Measurements from ENCODE around the gene HNRNPL. TPM values are rescaled to one million over a fixed set of nuclear protein-coding genes. Genes with fewer than 3 reads are reported as not detected.

HNRNPL gene
- polyA plus RNA-seq, 1 donor from 2014 or later = 315 TPM

DNA sequence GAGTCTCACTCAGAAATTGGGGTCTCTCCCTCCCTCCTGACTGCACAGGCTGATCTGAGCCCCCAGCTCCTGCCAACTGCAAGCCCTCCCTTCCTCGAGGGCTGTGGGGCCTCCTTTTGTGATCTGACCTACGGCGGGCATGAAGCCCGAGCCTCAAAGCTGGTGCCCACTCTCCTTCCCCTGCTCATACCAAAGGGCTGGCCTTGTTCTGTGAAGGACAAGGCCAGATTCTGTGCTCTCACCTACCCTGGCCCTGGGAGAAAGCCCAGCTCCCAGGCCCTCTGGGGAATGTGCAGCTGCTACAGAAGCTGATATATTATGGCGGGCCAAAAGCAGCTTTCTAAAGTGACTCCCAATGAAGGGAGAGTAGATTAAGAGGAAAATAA lies 9.2 kb downstream of the HNRNPL start:
- H3K27ac ChIP-seq (ENCODE audit: low read length) = no peak overlapping the region
- H3K4me3 ChIP-seq (ENCODE audit: low read length) = no peak overlapping the region
- no peaks in the 10 kb centered on the region for H3K27me3 ChIP-seq (ENCODE audit: insufficient read depth, low read depth, low read length)
- H3F3A ChIP-seq (ENCODE audit: insufficient read depth, low read length, poor library complexity, severe bottlenecking) = no peaks in the 10 kb centered on the region
- no peak for TF ChIP-seq SMC3 (conservative IDR thresholded peaks at IDR 0.05; ENCODE audit: poor library complexity)
- TF ChIP-seq, protein P1, sequence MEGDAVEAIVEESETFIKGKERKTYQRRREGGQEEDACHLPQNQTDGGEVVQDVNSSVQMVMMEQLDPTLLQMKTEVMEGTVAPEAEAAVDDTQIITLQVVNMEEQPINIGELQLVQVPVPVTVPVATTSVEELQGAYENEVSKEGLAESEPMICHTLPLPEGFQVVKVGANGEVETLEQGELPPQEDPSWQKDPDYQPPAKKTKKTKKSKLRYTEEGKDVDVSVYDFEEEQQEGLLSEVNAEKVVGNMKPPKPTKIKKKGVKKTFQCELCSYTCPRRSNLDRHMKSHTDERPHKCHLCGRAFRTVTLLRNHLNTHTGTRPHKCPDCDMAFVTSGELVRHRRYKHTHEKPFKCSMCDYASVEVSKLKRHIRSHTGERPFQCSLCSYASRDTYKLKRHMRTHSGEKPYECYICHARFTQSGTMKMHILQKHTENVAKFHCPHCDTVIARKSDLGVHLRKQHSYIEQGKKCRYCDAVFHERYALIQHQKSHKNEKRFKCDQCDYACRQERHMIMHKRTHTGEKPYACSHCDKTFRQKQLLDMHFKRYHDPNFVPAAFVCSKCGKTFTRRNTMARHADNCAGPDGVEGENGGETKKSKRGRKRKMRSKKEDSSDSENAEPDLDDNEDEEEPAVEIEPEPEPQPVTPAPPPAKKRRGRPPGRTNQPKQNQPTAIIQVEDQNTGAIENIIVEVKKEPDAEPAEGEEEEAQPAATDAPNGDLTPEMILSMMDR (IDR thresholded peaks at IDR 0.05; ENCODE audit: poor library complexity, severe bottlenecking) = no peak
- TF ChIP-seq, protein P2, sequence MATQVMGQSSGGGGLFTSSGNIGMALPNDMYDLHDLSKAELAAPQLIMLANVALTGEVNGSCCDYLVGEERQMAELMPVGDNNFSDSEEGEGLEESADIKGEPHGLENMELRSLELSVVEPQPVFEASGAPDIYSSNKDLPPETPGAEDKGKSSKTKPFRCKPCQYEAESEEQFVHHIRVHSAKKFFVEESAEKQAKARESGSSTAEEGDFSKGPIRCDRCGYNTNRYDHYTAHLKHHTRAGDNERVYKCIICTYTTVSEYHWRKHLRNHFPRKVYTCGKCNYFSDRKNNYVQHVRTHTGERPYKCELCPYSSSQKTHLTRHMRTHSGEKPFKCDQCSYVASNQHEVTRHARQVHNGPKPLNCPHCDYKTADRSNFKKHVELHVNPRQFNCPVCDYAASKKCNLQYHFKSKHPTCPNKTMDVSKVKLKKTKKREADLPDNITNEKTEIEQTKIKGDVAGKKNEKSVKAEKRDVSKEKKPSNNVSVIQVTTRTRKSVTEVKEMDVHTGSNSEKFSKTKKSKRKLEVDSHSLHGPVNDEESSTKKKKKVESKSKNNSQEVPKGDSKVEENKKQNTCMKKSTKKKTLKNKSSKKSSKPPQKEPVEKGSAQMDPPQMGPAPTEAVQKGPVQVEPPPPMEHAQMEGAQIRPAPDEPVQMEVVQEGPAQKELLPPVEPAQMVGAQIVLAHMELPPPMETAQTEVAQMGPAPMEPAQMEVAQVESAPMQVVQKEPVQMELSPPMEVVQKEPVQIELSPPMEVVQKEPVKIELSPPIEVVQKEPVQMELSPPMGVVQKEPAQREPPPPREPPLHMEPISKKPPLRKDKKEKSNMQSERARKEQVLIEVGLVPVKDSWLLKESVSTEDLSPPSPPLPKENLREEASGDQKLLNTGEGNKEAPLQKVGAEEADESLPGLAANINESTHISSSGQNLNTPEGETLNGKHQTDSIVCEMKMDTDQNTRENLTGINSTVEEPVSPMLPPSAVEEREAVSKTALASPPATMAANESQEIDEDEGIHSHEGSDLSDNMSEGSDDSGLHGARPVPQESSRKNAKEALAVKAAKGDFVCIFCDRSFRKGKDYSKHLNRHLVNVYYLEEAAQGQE (IDR thresholded peaks at IDR 0.05; ENCODE audit: borderline replicate concordance) = no peak
- TF ChIP-seq RAD21 (conservative IDR thresholded peaks at IDR 0.05) = no peak
- no peak for TF ChIP-seq EP300 (conservative IDR thresholded peaks at IDR 0.05; ENCODE audit: poor library complexity, severe bottlenecking)
- no peak for TF ChIP-seq TAF1 (IDR thresholded peaks at IDR 0.05; ENCODE audit: low read depth)
- no peak for TF ChIP-seq EZH2 (IDR thresholded peaks at IDR 0.05; ENCODE audit: borderline replicate concordance, insufficient read depth, low read length, poor library complexity, severe bottlenecking)
- no peak for TF ChIP-seq MXI1 (conservative IDR thresholded peaks at IDR 0.05; ENCODE audit: poor library complexity, severe bottlenecking)
- no peak for TF ChIP-seq POLR2AphosphoS5 (IDR thresholded peaks at IDR 0.05)
- no peak overlapping the region for H3K9ac ChIP-seq (ENCODE audit: low read length)
- H4K20me1 ChIP-seq (ENCODE audit: insufficient read depth) = peaks cover 3% of the 10 kb centered on the region
- H3K9me3 ChIP-seq (ENCODE audit: low read length) = no peaks in the 10 kb centered on the region
- no peak overlapping the region for H2AFZ ChIP-seq (ENCODE audit: low read depth, low read length)
- H3K4me2 ChIP-seq (ENCODE audit: low read length) = no peak overlapping the region
- H3K79me2 ChIP-seq (replicated peaks; ENCODE audit: insufficient read depth, low read length) = peaks cover 6% of the 10 kb centered on the region
- H3K36me3 ChIP-seq (ENCODE audit: insufficient read depth, low read length) = peaks cover 3% of the 10 kb centered on the region
- no peaks in the 10 kb centered on the region for H3K9me2 ChIP-seq (ENCODE audit: insufficient read depth, low read length)

DNA sequence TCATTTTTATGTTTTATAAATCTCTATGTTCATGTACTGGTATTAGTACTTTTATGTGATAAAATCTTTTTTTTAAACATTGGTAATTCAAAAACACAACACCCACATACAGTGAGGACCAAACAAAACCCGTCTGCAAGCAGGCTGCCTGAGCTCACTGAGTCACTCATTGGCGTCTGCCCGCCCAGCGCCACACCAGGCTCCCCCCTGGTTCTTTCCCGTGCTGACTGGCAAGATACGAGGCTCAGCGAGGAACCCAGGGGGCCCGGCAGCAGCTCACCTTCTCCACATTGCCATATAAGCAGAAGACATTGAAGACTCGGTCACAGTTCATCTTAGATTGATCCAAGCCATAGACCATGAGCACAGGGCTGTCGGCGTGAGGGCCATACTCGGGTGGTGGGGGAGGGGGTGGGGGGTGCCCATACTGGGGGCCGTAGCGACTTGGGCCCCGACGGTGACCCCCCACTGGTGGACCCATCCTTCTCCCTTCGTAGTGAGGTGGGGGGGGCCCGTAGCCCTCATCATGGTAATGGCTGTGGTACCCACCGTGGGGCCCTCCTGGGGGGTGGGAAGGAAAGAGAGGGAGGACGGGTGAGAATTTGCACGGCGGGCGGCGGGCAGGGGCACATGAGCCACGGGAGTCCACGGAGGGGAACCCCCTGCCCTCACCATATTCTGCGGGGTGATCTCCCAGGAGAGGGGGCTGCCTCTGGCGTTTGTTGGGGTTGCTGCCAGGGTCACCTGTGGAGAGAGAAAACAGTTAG lies 9.8 kb downstream of the HNRNPL start:
- peaks cover 3% of the 10 kb centered on the region for H3K36me3 ChIP-seq (ENCODE audit: insufficient read depth, low read length)
- no peaks in the 10 kb centered on the region for H3K79me2 ChIP-seq (replicated peaks; ENCODE audit: insufficient read depth, low read length)
- H3K4me3 ChIP-seq (ENCODE audit: low read length) = no peak overlapping the region
- H3F3A ChIP-seq (ENCODE audit: insufficient read depth, low read length, poor library complexity, severe bottlenecking) = no peaks in the 10 kb centered on the region
- H3K27ac ChIP-seq (ENCODE audit: low read length) = no peak overlapping the region
- no peak overlapping the region for H3K4me2 ChIP-seq (ENCODE audit: low read length)
- H3K9me2 ChIP-seq (ENCODE audit: insufficient read depth, low read length) = no peaks in the 10 kb centered on the region
- TF ChIP-seq EZH2 (IDR thresholded peaks at IDR 0.05; ENCODE audit: borderline replicate concordance, insufficient read depth, low read length, poor library complexity, severe bottlenecking) (no peak), SMC3 (conservative IDR thresholded peaks at IDR 0.05; ENCODE audit: poor library complexity) (no peak)
- TF ChIP-seq, protein P1 (IDR thresholded peaks at IDR 0.05; ENCODE audit: poor library complexity, severe bottlenecking) = no peak
- TF ChIP-seq, protein P2 (IDR thresholded peaks at IDR 0.05; ENCODE audit: borderline replicate concordance) = no peak
- H3K9me3 ChIP-seq (ENCODE audit: low read length) = no peaks in the 10 kb centered on the region
- H3K27me3 ChIP-seq (ENCODE audit: insufficient read depth, low read depth, low read length) = no peaks in the 10 kb centered on the region
- H3K9ac ChIP-seq (ENCODE audit: low read length) = no peak overlapping the region
- H4K20me1 ChIP-seq (ENCODE audit: insufficient read depth) = peaks cover 3% of the 10 kb centered on the region
- no peak overlapping the region for H2AFZ ChIP-seq (ENCODE audit: low read depth, low read length)

Data from neural cell (in vitro differentiated cells).